Gastrocnemius medialis (tissue), 4 donors: ENCODE results near the gene UNC93B1. TPM values are rescaled to one million over a fixed set of nuclear protein-coding genes. Genes with fewer than 3 reads are reported as not detected.

Source experiments
- ATAC-seq, 2 donors: fragments of 150-250 bp; one replicate each; pipeline ENCODE4 v1.9.1; 2016
- DNase-seq, 2 donors: peaks; one replicate each; pipeline ENCODE4 v3.0.0-alpha.2; 2019
- H3K27ac ChIP-seq, 4 donors: fragments of 200-600 bp; sonication (generic); 1 replicate in 1 of 4; 2 replicates in 3 of 4; pipeline ENCODE4 v1.5.1; 2016 to 2018; ENCODE audit warnings: mild to moderate bottlenecking in 2 of 4, moderate library complexity in 1 of 4
- H3K27me3 ChIP-seq, 3 donors: fragments of 200-600 bp; sonication (generic) in 2 of 3; 1 replicate in 1 of 3; 2 replicates in 2 of 3; pipeline versions ENCODE4 v1.5.1 to v1.6.0; 2016 to 2019; ENCODE audit warnings: mild to moderate bottlenecking in 1 of 3, moderate library complexity in 1 of 3
- H3K36me3 ChIP-seq, 2 donors: fragments of 200-600 bp; sonication (generic) in 1 of 2; one replicate each; pipeline ENCODE4 v1.5.1; 2017 to 2018
- H3K4me1 ChIP-seq, 2 donors: fragments of 200-600 bp; sonication (generic) in 1 of 2; one replicate each; pipeline ENCODE4 v1.5.1; 2016 to 2017; ENCODE audit warnings: mild to moderate bottlenecking in 2 of 2
- H3K4me3 ChIP-seq, 4 donors: fragments of 200-600 bp; sonication (generic) in 3 of 4; 1 replicate in 1 of 4; 2 replicates in 3 of 4; pipeline ENCODE4 v1.5.1; 2016 to 2019; ENCODE audit warnings: mild to moderate bottlenecking in 2 of 4
- H3K9me3 ChIP-seq, 3 donors: fragments of 200-600 bp; sonication (generic) in 2 of 3; 1 replicate in 1 of 3; 2 replicates in 2 of 3; pipeline ENCODE4 v1.5.1; 2016 to 2019
- CTCF ChIP-seq, 5 experiments: fragments of 450-650 bp in 3 of 5; fragments of 200-600 bp in 2 of 5; sonication (generic) in 2 of 5; IDR thresholded peaks in 4 of 5; conservative IDR thresholded peaks in 1 of 5; 1 replicate in 4 of 5; 2 replicates in 1 of 5; pipeline ENCODE4 v1.5.1; 2016 to 2019; ENCODE audit warnings: antibody characterized with exemption in 5 of 5, mild to moderate bottlenecking in 3 of 5, moderate library complexity in 3 of 5
- POLR2A ChIP-seq, 2 donors: fragments of 450-650 bp; IDR thresholded peaks; one replicate each; pipeline ENCODE4 v1.6.1; 2017; ENCODE audit warnings: antibody characterized with exemption in 2 of 2, mild to moderate bottlenecking in 2 of 2, moderate library complexity in 2 of 2
- in situ Hi-C, 4 donors: fragments of 200-750 bp; cut with MboI; loops; one replicate each; pipeline versions ENCODE4 v1.15.0 to v1.8.0; 2017; ENCODE audit warnings: low sequenced_read_pairs in 4 of 4
- intact Hi-C: fragments of 100-400 bp; cut with DNase I; formaldehyde crosslinking; loops from one replicate; pipeline ENCODE4 v1.15.1; 2023; ENCODE audit warnings: low total_unique reads
- total RNA-seq, 4 donors: library from RNA; depleted of rRNA; stranded (reverse); fragments of >200 nt; gene quantifications; one replicate each; pipeline versions ENCODE4 v1.1.0 to v1.2.3, GENCODE V29; 2016

UNC93B1 gene
- total RNA-seq, 4 donors from 2014 or later: 5.4 to 8.8 (median 6.4) TPM

- no peak for DNase-seq
- Histone ChIP-seq H3K36me3 (no peaks in the 10 kb centered on the region), H3K27ac (no peak overlapping the region), H3K9me3 (no peaks in the 10 kb centered on the region), H3K4me3 (no peak overlapping the region), H3K27me3 (no peaks in the 10 kb centered on the region), H3K4me1 (peaks cover 6 to 13% of the 10 kb centered on the region in 2 donors)
- in situ Hi-C loops: no loop called here
- TF ChIP-seq CTCF (IDR thresholded peaks at IDR 0.05 in 4 of 5, conservative IDR thresholded peaks at IDR 0.05 in 1 of 5) (no peak), POLR2A (IDR thresholded peaks at IDR 0.05) (no peak)
- intact Hi-C loops: no loop called here
- no peak for ATAC-seq
Measured at GRCh38 chr11:68014947-68015447, 11.1 kb upstream of the UNC93B1 start.

GRCh38 chr11:68014157-68014946 is 10.5 kb upstream of the UNC93B1 start:
- DNase-seq (no peak), ATAC-seq (no peak)
- Histone ChIP-seq H3K27me3 (no peaks in the 10 kb centered on the region), H3K36me3 (no peaks in the 10 kb centered on the region), H3K4me1 (peaks cover 7 to 18% of the 10 kb centered on the region in 2 donors), H3K27ac (no peak overlapping the region), H3K4me3 (no peak overlapping the region), H3K9me3 (no peaks in the 10 kb centered on the region)
- intact Hi-C loops: no loop called here
- no peak for TF ChIP-seq CTCF (IDR thresholded peaks at IDR 0.05 in 4 of 5, conservative IDR thresholded peaks at IDR 0.05 in 1 of 5)
- TF ChIP-seq POLR2A (IDR thresholded peaks at IDR 0.05): no peak
- in situ Hi-C loops: no loop called here

GRCh38 chr11:68013611-68014156 is 9.8 kb upstream of the UNC93B1 start:
- no peak for DNase-seq
- H3K9me3 ChIP-seq: no peaks in the 10 kb centered on the region
- H3K27me3 ChIP-seq: no peaks in the 10 kb centered on the region
- TF ChIP-seq CTCF (IDR thresholded peaks at IDR 0.05 in 4 of 5, conservative IDR thresholded peaks at IDR 0.05 in 1 of 5) (no peak), POLR2A (IDR thresholded peaks at IDR 0.05) (no peak)
- H3K27ac ChIP-seq: no peak overlapping the region
- in situ Hi-C loops: no loop called here
- intact Hi-C loops: no loop called here
- no peak for ATAC-seq
- no peak overlapping the region for H3K4me3 ChIP-seq
- H3K36me3 ChIP-seq: no peaks in the 10 kb centered on the region
- H3K4me1 ChIP-seq: peaks cover 7 to 18% of the 10 kb centered on the region in 2 donors

- no peaks in the 10 kb centered on the region for H3K27me3 ChIP-seq
- no peak overlapping the region for H3K27ac ChIP-seq
- H3K9me3 ChIP-seq: no peaks in the 10 kb centered on the region
- in situ Hi-C loops (no loop called here), intact Hi-C loops (no loop called here)
- DNase-seq (no peak), ATAC-seq (no peak)
- TF ChIP-seq CTCF (IDR thresholded peaks at IDR 0.05 in 4 of 5, conservative IDR thresholded peaks at IDR 0.05 in 1 of 5) (no peak), POLR2A (IDR thresholded peaks at IDR 0.05) (no peak)
- H3K4me1 ChIP-seq: peaks cover 7 to 18% of the 10 kb centered on the region in 2 donors
- no peaks in the 10 kb centered on the region for H3K36me3 ChIP-seq
- H3K4me3 ChIP-seq: no peak overlapping the region
Measured at GRCh38 chr11:68012843-68013610, 9.1 kb upstream of the UNC93B1 start.
